CD4-positive, alpha-beta T cell treated with Interleukin-6 for 4 hours (primary cell): ENCODE data around the gene MPIG6B.

Source experiments
- DNase-seq: peaks from one replicate; pipeline ENCODE4 v3.0.0-alpha.2; 2020; ENCODE audit warnings: mixed read lengths

MPIG6B gene

GRCh38 chr6:31739639-31740396 is 16.6 kb downstream of the MPIG6B start, which contains the start of gene MSH5:
Gene MSH5 (plus strand): TSS chr6:31740005. CDS start chr6:31740467, 462 bp downstream.
- peak; percentile 96 for DNase-seq

DNA sequence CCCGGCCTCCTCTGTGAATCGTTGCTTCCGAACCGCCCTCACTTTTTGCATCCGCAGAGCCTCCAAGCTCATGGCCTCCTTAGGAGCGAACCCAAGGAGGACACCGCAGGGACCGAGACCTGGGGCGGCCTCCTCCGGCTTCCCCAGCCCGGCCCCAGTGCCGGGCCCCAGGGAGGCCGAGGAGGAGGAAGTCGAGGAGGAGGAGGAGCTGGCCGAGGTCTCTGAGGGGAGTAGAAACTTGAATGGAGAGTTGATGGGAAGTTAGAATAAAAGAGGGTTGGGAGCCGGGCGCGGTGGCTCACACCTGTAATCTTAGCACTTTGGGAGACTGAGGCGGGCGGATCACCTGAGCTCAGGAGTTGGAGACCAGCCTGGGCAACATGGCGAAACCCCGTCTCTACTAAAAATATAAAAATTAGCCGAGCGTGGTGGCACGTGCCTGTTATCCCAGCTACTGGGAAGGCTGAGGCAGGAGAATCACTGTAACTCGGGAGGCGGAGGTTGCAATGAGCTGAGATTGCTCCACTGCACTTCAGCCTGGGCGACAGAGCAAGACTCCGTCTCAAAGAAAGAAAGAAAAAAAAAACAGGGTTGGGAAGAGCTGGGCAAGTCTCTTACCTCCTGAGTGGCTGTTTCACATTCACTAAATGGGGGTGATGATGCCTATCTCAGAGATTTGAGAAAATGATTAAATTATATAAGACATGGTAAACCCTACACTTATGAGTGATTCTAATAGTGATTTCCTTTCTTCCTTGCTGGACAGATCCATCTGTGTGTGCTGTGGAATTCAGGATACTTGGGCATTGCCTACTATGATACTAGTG is 17.4 kb downstream of the MPIG6B start:
- DNase-seq: no peak

- DNase-seq: no peak
Measured at GRCh38 chr6:31741815-31742214, 18.6 kb downstream of the MPIG6B start.

DNA sequence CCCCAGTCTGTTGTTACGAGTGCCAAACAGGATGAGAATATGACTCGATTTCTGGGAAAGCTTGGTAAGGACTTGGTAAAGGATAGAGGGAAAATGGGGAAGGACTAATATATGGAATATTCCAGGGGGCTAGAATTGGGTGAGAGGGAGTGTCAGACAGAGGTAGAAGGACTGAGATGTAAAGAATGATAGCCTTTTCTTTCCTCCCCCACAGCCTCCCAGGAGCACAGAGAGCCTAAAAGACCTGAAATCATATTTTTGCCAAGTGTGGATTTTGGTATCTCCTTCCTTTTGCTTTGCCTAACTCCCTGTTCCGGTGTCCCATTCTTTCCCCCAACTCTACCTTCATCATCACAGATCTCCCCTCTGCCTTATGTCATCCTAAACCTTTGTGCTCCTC is 19.7 kb downstream of the MPIG6B start:
- DNase-seq: no peak

DNA sequence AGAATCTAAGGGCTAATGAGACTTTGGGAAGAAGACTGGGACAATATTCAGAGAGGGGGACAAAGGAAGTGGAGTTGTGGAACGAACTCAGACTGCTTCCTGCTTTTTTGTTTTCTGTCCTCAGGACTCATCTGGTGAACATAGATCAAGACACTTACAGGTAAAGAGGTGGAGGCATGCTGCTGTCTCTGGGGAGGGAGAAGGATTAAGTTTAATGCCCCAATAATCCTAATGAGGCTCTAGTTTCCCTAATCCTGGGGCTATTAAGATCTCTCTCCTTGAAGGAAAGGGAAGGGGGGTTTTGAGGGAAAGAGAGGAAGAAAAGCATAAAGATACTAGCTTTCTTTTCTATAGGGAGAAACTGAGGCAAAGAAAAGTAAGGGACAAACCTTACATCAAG is 21.2 kb downstream of the MPIG6B start:
- no peak for DNase-seq

- no peak for DNase-seq
Measured at GRCh38 chr6:31749301-31750036, 26.3 kb downstream of the MPIG6B start.

GRCh38 chr6:31750411-31751022 is 27.3 kb downstream of the MPIG6B start:
- DNase-seq: no peak

- DNase-seq: no peak
Measured at GRCh38 chr6:31752739-31753319, 29.7 kb downstream of the MPIG6B start.

DNA sequence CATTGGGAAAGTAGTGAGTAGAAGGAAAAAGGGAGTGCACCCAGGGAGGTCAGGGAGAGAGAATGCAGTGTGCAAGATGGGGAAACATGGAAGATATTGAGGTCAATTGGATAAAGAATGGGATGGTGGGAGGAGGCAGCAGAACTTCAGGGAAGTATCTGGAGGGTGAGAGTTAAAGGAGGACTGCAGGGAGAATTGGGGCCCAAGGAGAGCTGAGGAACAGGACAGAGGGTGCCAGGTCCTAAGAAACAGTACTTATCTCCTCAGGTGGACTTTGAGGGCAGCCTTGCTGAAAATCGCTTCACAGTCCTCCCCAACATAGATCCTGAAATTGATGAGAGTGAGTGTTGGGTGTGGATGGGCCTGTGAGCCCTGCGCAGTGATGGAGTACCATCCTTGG is 35.1 kb downstream of the MPIG6B start:
- no peak for DNase-seq

- DNase-seq: peak; percentile 13
Measured at GRCh38 chr6:31760790-31761189, 37.6 kb downstream of the MPIG6B start.

DNA sequence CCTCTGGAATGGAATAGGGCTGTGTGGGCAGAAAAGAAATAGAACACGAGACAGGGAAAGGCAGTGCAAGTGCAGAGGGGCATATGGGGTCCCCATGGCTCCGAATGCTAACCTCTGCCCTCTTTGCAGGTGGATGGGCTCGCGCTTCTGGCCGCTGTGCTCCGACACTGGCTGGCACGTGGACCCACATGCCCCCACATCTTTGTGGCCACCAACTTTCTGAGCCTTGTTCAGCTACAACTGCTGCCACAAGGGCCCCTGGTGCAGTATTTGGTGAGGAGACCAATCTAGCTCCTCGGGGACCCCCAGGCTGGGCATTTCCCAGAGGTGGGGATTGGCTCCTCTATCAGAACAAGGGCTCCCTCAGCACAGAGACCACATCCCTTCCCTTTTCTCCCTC is 38.2 kb downstream of the MPIG6B start:
- DNase-seq: no peak

DNA sequence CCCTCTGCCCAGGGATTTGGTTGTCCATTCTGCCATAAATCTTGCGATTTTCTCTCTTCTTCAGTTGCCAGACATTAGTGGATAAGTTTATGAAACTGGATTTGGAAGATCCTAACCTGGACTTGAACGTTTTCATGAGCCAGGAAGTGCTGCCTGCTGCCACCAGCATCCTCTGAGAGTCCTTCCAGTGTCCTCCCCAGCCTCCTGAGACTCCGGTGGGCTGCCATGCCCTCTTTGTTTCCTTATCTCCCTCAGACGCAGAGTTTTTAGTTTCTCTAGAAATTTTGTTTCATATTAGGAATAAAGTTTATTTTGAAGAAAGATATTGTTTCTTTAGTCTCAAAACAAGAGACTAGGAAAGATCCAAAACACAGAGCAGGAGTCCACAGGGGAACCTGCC is 39.2 kb downstream of the MPIG6B start, which contains the start of gene SAPCD1:
TSS of gene SAPCD1 (plus strand) at position 301 of the 400 bp plus-strand sequence. CDS start 399 bp downstream, outside the sequence.
- no peak for DNase-seq

- no peak for DNase-seq
Measured at GRCh38 chr6:31762878-31763618, 39.9 kb downstream of the MPIG6B start.

DNA sequence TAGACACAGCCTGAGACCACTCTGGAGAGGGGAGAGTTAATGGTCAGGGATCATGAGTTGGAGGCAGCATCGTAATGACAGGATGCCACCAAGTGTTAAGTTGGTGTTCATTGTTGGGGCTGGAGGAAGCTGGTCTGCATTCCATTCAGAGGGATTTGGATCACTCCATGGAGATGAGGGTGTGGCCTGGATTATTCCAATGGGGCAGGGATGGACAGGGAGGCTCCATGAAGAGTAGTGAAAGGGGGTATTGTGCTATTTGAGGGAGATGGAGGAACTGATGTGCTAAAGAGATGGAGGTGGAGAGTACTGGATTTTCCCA is 40.4 kb downstream of the MPIG6B start:
- DNase-seq: no peak

DNA sequence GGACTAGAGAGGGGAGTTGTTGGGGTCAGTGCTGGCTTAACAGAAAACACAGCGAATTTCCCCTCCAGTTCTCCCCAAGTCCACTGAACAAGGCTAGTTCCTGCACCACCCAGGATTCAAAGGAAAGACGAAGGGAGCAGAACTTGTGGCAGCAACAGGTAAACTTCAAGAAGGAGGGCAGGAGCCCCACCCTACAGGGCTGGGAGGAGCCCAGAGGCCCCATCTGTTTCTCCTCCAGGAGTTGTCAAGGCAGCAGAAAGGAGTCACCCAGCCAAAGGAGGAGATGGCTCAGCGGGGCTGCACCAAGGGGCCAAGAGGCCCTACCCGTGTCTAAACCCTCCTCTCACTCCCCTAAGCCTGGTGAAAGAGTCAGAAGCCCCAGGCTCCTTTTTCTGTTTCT is 41.0 kb downstream of the MPIG6B start:
- no peak for DNase-seq

DNA sequence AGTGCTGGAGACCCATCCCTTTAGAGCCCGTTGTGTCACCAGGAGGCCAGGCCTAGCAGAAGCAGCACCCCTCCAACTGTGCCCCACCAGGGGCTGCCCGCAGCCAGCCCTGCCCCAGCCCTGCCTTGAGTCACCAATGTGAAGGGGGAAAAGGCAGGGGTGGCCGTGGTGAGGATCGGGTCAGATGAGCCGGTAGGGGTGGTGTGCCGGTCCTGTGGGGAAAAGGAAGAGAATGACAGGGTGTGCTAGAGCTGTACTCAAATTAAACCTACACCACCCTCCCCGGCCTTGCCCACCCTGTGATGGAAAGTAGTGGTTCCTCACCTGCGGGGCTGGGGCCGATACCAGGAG is 42.4 kb downstream of the MPIG6B start:
- no peak for DNase-seq

- no peak for DNase-seq
Measured at GRCh38 chr6:31765910-31766794, 43.0 kb downstream of the MPIG6B start.

GRCh38 chr6:31767096-31767645 is 44.0 kb downstream of the MPIG6B start:
- no peak for DNase-seq

DNA sequence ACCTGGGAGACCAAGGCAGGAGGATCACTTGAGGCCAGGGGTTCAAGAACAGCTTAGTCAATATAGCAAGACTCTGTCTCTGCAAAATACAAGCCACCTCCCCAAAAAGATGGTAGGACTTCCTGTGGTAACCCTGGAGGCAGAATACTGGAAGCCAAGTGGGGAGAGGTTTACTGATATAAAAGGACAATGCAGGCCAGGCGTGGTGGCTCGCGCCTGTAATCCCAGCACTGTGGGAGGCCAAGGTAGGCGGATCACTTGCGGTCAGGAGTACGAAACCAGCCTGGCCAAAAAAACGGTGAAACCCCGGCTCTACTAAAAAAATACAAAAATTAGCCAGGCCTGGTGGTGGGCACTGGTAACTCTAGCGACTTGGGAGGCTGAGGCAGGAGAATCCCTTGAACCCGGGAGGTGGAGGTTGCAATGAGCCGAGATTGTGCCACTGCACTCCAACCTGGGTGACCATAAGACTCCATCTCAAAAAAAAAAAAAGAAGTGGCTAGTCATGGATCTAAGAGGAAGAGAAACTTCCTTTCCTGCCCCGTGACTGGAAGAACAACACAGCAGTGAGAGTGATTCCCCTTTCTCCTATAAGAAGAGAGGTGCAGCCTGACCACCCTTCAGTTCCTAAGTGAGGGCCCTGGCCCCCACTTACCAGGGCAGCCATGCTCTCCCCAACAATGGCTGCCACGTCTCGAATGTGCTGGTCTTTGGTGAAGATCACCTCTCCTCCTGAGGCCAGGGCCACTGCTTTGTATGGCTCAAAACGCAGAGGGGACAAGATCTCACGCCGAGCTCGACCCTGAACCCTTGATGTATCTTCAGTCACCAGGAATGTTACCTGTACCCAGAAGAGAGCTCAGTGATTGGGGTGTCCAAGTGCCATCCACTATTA is 45.4 kb downstream of the MPIG6B start:
- DNase-seq: no peak
